ENCODE measurements around the gene SPATA31C1.
"Not testable (repeated sequence)": the region's sequence is repeated elsewhere in the genome, so short reads cannot be mapped to it uniquely, and the experiment has no call there.

Gene SPATA31C1

GRCh38 chr9:87886933-87887505 lies 30.7 kb upstream of the SPATA31C1 start:
- no peak for DNase-seq (ENCODE audit: low read depth)

DNA sequence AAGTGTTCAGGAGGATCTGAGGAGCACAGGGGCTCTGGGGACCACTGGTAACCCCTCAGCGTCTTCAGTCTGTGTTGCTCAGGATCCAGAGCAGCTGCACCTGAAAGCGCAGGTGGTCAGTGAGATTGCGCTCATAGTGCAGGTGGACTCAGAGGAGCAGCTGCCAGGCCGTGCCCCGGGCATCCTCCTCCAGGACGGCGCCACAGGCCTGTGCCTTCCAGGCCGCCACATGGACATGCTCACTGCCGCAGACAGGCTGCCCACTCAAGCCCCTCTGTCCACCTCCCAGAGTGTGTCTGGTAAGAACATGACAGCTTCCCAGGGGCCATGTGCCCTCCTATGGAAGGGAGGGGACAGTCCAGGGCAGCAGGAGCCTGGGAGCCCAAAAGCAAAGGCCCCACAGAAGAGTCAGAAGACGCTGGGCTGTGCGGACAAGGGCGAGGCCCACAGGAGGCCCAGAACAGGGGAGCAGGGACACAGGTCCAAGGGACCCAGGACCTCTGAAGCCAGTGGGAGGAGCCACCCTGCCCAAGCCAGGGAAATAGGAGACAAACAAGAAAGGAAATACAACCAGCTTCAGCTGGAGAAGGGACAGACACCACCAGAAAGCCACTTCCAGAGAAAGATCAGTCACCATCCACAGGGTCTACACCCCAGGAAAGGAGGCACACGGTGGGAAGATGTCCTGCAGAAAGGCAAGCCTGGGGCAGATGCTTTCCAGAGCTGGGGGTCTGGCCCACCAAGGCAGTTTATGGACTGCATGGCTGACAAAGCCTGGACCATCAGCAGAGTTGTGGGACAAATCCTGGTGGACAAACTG lies 29.9 kb upstream of the SPATA31C1 start:
- no peak for DNase-seq (ENCODE audit: low read depth)

DNA sequence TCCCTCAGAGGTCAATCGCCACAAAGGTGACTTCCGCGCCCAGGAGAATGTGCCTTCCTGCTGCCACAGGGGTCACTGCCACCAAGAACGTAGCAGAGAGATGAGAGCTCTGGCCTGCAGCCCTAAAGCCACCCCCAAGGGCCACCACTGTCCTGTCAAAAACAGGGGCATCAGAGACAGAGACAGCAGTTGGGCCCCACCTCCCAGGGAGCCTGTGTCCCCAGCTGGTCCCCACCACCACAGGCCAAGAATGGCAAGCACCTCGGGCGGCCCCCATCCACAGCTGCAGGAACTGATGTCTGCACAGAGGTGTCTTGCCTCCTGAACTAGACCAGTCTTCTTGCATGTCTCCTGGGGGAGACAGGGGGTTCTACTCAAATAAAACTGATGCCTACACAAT lies 29.3 kb upstream of the SPATA31C1 start:
- DNase-seq (ENCODE audit: low read depth), result no peak

DNA sequence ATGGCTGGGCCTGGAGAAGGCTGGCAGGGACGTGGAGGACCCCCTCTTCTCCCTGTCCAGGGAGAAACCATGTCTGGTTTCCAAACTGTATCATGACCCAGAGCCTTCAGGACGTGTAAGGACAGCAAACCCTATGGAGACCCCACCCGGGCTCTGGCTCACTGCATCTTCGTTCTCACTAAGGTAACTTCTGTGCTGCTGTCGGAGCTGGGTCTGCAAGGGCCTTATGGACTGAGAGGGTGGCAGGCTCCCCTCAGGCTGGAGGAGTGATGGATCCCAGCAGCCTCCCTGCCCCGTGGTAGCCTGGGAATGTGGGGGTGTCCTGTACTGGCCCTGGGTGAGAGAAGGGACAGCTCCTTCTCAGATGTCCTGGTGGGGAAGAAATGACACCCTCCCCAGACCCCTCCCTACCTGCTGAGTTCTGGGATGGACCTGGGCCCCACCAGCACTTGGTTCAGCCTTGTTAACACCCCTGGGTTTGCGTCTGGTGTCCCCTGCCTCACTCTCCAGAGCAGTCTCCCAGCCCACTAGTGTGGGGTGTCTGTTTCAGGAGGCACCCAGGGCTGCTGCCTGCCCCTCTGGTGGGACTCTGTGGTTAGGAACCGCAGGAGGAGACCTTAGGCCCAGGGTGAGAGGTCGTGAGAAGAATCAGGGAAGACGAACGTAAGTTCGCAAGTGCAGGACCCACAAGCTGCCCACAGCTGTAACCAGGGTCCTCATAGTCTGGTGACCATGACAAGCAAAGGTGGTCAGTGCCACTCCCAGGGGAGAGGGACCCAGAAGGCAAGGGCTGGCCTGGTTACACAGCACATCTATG lies 28.5 kb upstream of the SPATA31C1 start:
- no peak for DNase-seq (ENCODE audit: low read depth)

DNA sequence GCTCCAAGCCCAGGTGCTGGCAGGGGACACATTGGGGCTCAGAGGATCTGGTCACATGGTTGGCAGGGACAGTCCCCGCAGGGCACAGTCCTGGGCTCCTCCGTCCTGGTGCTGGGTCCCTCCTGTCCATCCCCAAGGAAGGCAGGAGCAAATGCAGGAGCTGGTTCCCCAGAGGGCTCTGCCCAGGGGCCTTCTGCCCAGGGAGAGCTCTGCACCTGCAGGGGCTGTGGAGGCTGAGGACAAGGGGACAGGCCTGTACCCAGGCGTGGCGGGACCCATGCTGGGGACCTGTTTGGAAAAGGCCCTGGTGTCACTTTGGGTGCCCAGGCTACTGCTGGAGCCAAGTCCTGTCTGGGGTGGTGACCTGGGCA lies 27.9 kb upstream of the SPATA31C1 start:
- no peak for DNase-seq (ENCODE audit: low read depth)

- DNase-seq (ENCODE audit: low read depth), result no peak
Observed at GRCh38 chr9:87890837-87891236, 26.9 kb upstream of the SPATA31C1 start.

DNA sequence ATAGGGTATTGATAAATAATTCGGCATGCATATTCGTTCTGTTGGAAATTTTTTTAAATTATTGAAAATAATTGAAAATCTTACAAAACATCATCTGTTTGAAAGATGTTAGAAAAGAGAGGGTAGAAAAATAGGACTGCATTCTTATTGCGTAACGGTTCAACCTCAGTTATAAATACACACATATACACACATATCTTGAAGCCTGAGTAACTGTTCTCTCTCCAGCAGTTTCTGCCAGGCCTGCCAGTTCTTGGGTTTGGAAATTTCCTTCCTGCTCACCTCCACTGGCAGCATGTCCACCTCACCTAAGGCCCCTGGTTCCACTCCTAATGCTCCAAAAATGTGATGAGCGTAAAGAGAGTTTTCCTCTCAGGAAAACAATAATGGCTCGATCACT lies 26.0 kb upstream of the SPATA31C1 start:
- no peak for DNase-seq (ENCODE audit: low read depth)

DNA sequence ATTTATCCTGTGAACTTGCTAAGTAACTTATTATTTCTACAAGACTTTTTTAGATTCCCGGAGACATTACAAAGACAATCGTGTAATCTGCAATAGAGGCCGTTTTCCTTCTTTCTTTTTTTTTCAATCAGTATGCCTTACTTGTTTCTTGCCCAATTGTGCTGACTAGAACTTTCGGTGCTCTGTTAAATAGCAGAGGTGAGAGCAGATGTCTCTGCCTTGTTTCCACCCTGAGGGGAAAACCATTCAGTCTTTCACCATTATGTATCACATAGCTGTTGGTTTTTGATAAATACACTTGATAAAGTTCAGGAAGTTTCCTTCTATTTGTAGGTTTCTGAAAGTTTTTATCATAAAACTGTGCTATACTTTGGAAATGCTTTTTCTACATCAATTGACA lies 24.8 kb upstream of the SPATA31C1 start:
- DNase-seq (ENCODE audit: low read depth), result no peak

GRCh38 chr9:87894998-87895625 lies 22.6 kb upstream of the SPATA31C1 start:
- no peak for DNase-seq (ENCODE audit: low read depth)

DNA sequence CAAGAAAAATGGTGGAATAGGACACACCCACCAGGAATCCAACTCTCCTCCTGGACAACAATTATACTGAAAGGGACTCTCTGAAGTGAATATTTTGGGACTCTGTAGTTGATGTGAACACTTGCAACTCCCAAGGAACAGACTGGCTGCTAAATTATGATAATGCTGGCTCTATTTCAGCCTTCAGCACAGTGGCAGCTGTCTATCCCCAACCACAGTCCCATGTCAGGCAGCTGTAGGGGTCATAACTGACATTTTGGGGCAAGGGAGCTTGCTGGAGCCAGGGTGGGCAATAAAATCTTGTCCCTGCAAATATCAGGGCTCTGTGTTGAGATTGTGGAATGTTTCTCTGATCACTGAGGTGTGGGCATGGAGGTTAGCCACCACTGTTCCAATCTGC lies 20.9 kb upstream of the SPATA31C1 start:
- DNase-seq (ENCODE audit: low read depth), result no peak

DNA sequence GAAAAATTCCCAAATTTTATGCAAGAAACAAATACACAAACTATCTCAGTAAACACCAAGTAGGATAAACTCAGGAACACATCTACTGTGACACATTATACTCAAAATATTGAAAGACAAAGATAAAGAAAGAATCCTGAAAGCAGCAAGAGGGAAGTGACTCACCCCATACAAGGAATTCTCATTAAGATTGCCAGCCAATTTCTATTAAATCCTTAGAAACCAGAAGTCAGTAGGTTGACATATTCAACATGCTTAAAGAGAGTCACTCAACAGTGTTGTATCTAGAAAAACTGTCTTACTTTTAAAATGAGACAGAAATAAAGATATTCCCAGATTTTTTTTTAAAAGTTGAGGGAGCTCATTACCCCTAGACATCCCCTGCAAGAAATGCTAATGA lies 19.6 kb upstream of the SPATA31C1 start:
- DNase-seq (ENCODE audit: low read depth), result peak; percentile 45

DNA sequence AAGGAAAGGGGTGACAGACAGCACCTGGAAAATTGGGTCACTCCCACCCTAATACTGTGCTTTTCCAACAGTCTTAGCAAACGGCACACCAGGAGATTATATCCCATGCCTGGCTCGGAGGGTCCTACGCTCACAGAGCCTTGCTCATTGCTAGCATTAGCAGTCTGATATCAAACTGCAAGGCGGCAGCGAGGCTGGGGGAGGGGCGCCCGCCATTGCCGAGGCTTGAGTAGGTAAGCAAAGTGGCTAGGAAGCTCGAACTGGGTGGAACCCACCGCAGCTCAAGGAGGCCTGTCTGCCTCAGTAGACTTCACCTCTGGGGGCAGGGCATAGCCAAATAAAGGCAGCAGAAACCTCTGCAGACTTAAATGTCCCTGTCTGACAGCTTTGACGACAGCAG lies 15.4 kb upstream of the SPATA31C1 start:
- DNase-seq (ENCODE audit: low read depth), result not testable (repeated sequence)

DNA sequence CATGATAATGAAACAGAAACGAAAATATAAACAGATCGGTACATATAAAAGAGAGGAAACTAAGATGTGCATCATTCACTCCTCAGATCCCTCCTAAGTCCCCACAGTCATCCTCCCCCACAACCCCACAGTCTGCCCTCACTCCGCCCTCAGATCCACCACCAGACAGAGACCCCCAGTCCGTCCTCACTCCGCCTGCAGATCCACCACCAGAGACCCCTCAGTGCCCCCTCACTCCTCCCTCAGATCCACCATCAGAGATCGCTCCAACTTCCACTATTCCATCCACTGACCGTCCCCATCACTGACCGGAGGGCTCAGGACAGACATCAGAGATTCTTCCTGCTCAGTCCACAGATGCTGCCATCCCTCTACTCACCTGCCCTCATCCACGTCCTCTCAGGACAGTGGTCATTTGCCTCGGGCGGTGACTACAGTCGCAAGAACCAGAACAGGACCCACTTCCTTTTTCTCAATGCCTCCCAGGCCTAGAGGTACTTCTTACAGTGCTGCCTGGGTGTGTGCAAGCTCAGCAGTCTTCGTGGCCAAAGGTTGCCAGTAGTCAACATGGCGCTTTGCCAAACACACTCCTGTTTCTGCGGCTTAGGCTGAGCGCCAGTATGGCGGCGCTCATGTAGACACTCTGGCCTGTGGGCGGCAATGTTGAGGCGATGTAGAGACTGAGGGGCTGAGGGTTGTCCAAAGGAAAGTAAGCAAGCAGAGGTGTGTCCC lies 8.3 kb upstream of the SPATA31C1 start:
- no peak for DNase-seq (ENCODE audit: low read depth)

- no peak for DNase-seq (ENCODE audit: low read depth)
Observed at GRCh38 chr9:87910821-87911220, 6.9 kb upstream of the SPATA31C1 start.

DNA sequence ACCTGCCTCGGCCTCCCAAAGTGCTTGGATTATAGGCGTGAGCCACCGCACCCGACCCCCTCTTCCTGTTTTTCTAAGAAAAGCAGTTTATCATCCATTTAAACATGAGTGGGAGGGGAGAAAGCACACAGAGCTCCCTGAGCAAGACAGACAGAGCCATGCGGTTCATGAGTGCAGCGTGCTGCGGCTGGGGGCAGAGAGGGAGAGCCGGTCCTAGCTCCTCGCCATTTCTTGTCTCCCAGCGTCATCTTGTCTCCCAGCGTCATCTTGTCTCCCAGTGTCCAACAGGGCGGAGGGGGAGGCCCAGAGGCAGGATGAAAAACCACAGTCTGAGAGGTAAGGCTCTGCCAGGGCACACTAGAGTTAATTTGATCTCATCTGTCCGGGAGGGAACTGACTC lies 1.3 kb downstream of the SPATA31C1 start:
- not testable (repeated sequence) for DNase-seq (ENCODE audit: low read depth)

DNA sequence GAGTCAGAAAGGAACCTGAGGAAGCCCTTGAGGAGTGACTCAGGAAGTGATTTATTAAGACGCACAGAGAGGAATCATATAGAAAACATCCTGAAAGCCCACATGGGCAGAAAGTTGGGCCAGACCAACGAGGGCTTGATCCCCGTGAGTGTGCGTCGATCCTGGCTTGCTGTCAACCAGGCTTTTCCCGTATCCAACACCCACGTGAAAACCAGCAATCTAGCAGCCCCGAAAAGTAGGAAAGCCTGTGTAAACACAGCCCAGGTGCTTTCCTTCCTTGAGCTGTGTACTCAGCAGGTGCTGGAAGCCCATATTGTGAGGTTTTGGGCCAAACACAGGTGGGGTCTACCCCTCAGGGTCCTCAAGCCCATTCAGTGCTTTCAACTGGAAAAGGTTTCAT lies 3.8 kb downstream of the SPATA31C1 start:
- peak; percentile 4 for DNase-seq (ENCODE audit: low read depth)

GRCh38 chr9:87923012-87923411 lies 5.2 kb downstream of the SPATA31C1 start:
- DNase-seq (ENCODE audit: low read depth), result not testable (repeated sequence)

DNA sequence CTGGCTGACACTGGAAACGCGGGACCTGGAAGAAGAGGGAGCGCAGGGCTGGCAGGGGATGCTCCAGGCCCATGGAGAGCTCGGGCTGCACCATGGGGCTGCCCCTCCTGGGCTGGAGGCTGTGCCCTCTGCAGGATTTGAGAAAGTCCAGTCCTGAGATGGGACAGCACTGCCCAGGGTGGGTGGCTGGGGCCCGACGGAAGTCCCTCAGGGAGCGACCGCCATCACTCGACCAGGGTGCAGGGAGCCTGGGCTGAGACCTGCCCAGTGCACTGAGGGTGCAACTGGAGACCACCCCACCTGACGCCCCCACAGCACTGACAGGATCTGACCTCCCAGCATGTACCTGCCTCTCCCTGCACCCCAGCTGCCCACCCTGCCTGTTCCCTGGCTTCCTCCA lies 7.1 kb downstream of the SPATA31C1 start:
- not testable (repeated sequence) for DNase-seq (ENCODE audit: low read depth)

GRCh38 chr9:87929152-87929551 lies 11.4 kb downstream of the SPATA31C1 start:
- DNase-seq (ENCODE audit: low read depth), result not testable (repeated sequence)

- DNase-seq (ENCODE audit: low read depth), result not testable (repeated sequence)
Observed at GRCh38 chr9:87934444-87934843, 16.7 kb downstream of the SPATA31C1 start.

GRCh38 chr9:87937352-87937751 lies 19.6 kb downstream of the SPATA31C1 start:
- DNase-seq (ENCODE audit: low read depth), result not testable (repeated sequence)

DNA sequence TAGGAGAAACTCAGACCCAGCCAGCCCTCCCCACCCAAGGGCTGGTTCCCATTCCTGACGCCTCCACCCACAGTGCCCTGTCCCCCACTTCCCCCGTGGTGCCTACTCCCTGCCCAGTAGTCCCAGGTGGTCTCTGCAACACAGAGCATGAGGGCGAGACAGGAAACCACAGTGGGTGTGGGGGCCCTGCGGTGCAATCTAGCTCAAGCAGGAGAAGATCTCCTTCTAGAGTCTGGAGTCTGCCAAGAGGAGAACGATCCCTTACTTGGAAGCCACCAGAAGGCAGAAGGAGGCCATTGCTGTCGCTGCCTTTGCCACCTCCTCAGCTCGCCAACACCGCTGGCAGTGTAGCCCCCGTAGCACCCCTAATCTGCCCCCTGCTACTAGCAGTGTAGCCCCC lies 20.2 kb downstream of the SPATA31C1 start:
- DNase-seq (ENCODE audit: low read depth), result not testable (repeated sequence)

All from ELR (cell line).